ENCODE measurements around the gene PLCE1.
"Not testable (repeated sequence)": the region's sequence is repeated elsewhere in the genome, so short reads cannot be mapped to it uniquely, and the experiment has no call there.

PLCE1 gene

GRCh38 chr10:93993782-93994437 is at the start of gene PLCE1:
PLCE1 (plus strand) TSS chr10:93993931; CDS start chr10:94031047, 37,116 bp downstream.
- DNase-seq: peak; percentile 79

- no peak for DNase-seq
Observed at GRCh38 chr10:93945819-93946218, 47.9 kb upstream of the PLCE1 start.

GRCh38 chr10:93947055-93947454 is 46.7 kb upstream of the PLCE1 start:
- peak; percentile 54 for DNase-seq

- DNase-seq: no peak
Observed at GRCh38 chr10:93947524-93947923, 46.2 kb upstream of the PLCE1 start.

GRCh38 chr10:93951905-93952304 is 41.8 kb upstream of the PLCE1 start:
- DNase-seq: no peak

- no peak for DNase-seq
Observed at GRCh38 chr10:93954299-93954698, 39.4 kb upstream of the PLCE1 start.

- DNase-seq: no peak
Observed at GRCh38 chr10:93954726-93955363, 38.9 kb upstream of the PLCE1 start.

- DNase-seq: no peak
Observed at GRCh38 chr10:93958834-93959233, 34.9 kb upstream of the PLCE1 start.

- DNase-seq: not testable (repeated sequence)
Observed at GRCh38 chr10:93960988-93961387, 32.7 kb upstream of the PLCE1 start.

GRCh38 chr10:93962973-93963372 is 30.8 kb upstream of the PLCE1 start:
- DNase-seq: no peak

- DNase-seq: no peak
Observed at GRCh38 chr10:93963434-93963833, 30.3 kb upstream of the PLCE1 start.

- DNase-seq: no peak
Observed at GRCh38 chr10:93965911-93966310, 27.8 kb upstream of the PLCE1 start.

GRCh38 chr10:93967756-93968155 is 26.0 kb upstream of the PLCE1 start:
- DNase-seq: no peak

- DNase-seq: no peak
Observed at GRCh38 chr10:93968540-93968945, 25.2 kb upstream of the PLCE1 start.

GRCh38 chr10:93970433-93971010 is 23.2 kb upstream of the PLCE1 start:
- not testable (repeated sequence) for DNase-seq

- no peak for DNase-seq
Observed at GRCh38 chr10:93973748-93974445, 19.8 kb upstream of the PLCE1 start.

GRCh38 chr10:93977442-93977841 is 16.3 kb upstream of the PLCE1 start:
- no peak for DNase-seq

GRCh38 chr10:93980486-93980885 is 13.2 kb upstream of the PLCE1 start:
- no peak for DNase-seq

GRCh38 chr10:93991114-93991513 is 2.6 kb upstream of the PLCE1 start:
- DNase-seq: no peak

- DNase-seq: peak; percentile 76
Observed at GRCh38 chr10:93991596-93992284, 2.0 kb upstream of the PLCE1 start.

- DNase-seq: no peak
Observed at GRCh38 chr10:93992400-93993030, 1.2 kb upstream of the PLCE1 start.

- DNase-seq: no peak
Observed at GRCh38 chr10:93993414-93993781, 333 bp upstream of the PLCE1 start.

GRCh38 chr10:93994438-93994801 is 689 bp downstream of the PLCE1 start:
- no peak for DNase-seq
